Astrocyte of the cerebellum (primary cell): Measurements from ENCODE around the gene ATP11A.
"Not testable (repeated sequence)": the region's sequence is repeated elsewhere in the genome, so short reads cannot be mapped to it uniquely, and the experiment has no call there.

Source experiments
- DNase-seq: peaks from one replicate; pipeline ENCODE4 v3.0.0-alpha.2; 2011; ENCODE audit warnings: low read depth
- H3K4me3 ChIP-seq: 2 replicates; pipeline ENCODE4 v1.5.1; 2011; ENCODE audit warnings: mild to moderate bottlenecking, low read depth, low read length, moderate library complexity
- in situ Hi-C: cut with HindIII; loops from 2 replicates; pipeline ENCODE4 v1.10.0; 2017; ENCODE audit warnings: low sequenced_read_pairs
- TF ChIP-seq, protein P1 (sequence below): IDR thresholded peaks from 2 replicates; pipeline ENCODE4 v1.5.1; 2012; ENCODE audit warnings: low read length, low read depth, moderate library complexity, mild to moderate bottlenecking; ENCODE audit errors: missing control alignments

Gene ATP11A

GRCh38 chr13:112703449-112704284 lies 13.8 kb downstream of the ATP11A start:
- no peak overlapping the region for H3K4me3 ChIP-seq
- in situ Hi-C loops, result no loop called here
- DNase-seq, result no peak
- TF ChIP-seq, protein P1, sequence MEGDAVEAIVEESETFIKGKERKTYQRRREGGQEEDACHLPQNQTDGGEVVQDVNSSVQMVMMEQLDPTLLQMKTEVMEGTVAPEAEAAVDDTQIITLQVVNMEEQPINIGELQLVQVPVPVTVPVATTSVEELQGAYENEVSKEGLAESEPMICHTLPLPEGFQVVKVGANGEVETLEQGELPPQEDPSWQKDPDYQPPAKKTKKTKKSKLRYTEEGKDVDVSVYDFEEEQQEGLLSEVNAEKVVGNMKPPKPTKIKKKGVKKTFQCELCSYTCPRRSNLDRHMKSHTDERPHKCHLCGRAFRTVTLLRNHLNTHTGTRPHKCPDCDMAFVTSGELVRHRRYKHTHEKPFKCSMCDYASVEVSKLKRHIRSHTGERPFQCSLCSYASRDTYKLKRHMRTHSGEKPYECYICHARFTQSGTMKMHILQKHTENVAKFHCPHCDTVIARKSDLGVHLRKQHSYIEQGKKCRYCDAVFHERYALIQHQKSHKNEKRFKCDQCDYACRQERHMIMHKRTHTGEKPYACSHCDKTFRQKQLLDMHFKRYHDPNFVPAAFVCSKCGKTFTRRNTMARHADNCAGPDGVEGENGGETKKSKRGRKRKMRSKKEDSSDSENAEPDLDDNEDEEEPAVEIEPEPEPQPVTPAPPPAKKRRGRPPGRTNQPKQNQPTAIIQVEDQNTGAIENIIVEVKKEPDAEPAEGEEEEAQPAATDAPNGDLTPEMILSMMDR, result no peak

- in situ Hi-C loops, result no loop called here
- H3K4me3 ChIP-seq, result no peak overlapping the region
- TF ChIP-seq, protein P1, result no peak
- no peak for DNase-seq
Observed at GRCh38 chr13:112704308-112705145, 14.7 kb downstream of the ATP11A start.

DNA sequence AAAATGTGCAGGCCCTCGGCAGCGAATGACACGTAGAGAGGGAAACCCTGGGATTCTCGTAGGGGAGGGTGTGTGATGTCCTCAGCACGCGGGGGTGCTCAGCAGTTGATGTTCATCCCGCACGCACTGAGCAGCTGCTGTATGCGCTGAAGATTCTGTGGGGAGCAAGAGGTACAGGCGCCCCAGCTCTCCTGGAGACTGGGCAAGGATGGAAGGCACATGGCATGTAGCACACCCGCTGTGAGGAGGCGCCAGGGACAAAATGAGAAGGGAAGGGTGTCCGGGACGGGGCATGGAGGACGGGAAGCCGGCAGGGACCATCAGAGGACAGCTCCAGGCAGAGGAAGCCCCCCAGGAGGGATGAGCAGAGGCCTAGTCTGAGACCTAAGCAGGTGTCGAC lies 15.4 kb downstream of the ATP11A start:
- H3K4me3 ChIP-seq, result no peak overlapping the region
- in situ Hi-C loops, result no loop called here
- TF ChIP-seq, protein P1, result no peak
- no peak for DNase-seq

GRCh38 chr13:112706171-112706570 lies 16.3 kb downstream of the ATP11A start:
- TF ChIP-seq, protein P1, result no peak

GRCh38 chr13:112708560-112709240 lies 18.9 kb downstream of the ATP11A start:
- no peak overlapping the region for H3K4me3 ChIP-seq
- DNase-seq, result no peak
- TF ChIP-seq, protein P1, result no peak
- in situ Hi-C loops, result no loop called here

More at GRCh38 chr13:112706171-112706570, 16.3 kb downstream of the ATP11A start:
- DNase-seq, result no peak
- in situ Hi-C loops, result no loop called here
- no peak overlapping the region for H3K4me3 ChIP-seq

DNA sequence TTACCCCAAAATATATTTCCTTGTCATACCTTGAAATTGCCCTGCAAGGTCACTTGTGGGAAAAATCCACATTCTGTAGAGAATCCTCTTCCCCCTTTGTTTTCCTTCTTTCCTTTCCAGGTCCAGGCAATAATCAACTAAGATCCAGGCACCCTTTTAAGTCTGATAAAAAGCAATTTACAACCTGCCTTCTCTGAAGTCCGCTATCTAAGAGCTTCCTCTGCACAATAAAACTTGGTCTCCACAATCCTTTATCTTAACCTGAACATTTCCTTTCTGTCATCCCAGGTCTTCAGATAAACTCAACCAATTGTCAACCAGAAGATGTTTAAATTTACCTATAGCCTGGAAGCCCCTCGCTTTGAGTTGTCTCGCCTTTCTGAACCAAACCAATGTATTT lies 19.5 kb downstream of the ATP11A start:
- in situ Hi-C loops, DNase-seq, H3K4me3 ChIP-seq: not testable (repeated sequence)
